GM20000 (cell line): ENCODE results near the gene ATP2C1.
"Not testable (repeated sequence)": the region's sequence is repeated elsewhere in the genome, so short reads cannot be mapped to it uniquely, and the experiment has no call there.

ENCODE experiments used
- DNase-seq: peaks from one replicate; pipeline ENCODE4 v3.0.0; 2012; ENCODE audit warnings: low spot score
- CTCF ChIP-seq: IDR thresholded peaks from 2 replicates; pipeline ENCODE4 v1.5.1; 2012; ENCODE audit warnings: mild to moderate bottlenecking, control low read depth; ENCODE audit errors: extremely low read depth, missing control alignments

Gene ATP2C1

GRCh38 chr3:131038326-131038725 is 144.4 kb downstream of the ATP2C1 start:
- DNase-seq: no peak
- no peak for TF ChIP-seq CTCF

GRCh38 chr3:131042271-131042985 is 148.5 kb downstream of the ATP2C1 start:
- DNase-seq: not testable (repeated sequence)

- DNase-seq: no peak
- TF ChIP-seq CTCF: no peak
Observed at GRCh38 chr3:131047582-131047981, 153.7 kb downstream of the ATP2C1 start.

- no peak for DNase-seq
- TF ChIP-seq CTCF: no peak
Observed at GRCh38 chr3:131048030-131048429, 154.1 kb downstream of the ATP2C1 start.

- TF ChIP-seq CTCF: no peak
- DNase-seq: no peak
Observed at GRCh38 chr3:131050001-131050400, 156.1 kb downstream of the ATP2C1 start.

- no peak for DNase-seq
- TF ChIP-seq CTCF: no peak
Observed at GRCh38 chr3:131053043-131053859, 159.4 kb downstream of the ATP2C1 start.
